ENCODE results near the gene MTMR2. TPM values are rescaled to one million over a fixed set of nuclear protein-coding genes. Genes with fewer than 3 reads are reported as not detected.

MTMR2 gene
- total and polyA plus RNA-seq, 2 of the 13 experiments (the other 11 are each of a cell fraction or from before 2014, with no cell fraction given) = 12.7 to 22.3 TPM

DNA sequence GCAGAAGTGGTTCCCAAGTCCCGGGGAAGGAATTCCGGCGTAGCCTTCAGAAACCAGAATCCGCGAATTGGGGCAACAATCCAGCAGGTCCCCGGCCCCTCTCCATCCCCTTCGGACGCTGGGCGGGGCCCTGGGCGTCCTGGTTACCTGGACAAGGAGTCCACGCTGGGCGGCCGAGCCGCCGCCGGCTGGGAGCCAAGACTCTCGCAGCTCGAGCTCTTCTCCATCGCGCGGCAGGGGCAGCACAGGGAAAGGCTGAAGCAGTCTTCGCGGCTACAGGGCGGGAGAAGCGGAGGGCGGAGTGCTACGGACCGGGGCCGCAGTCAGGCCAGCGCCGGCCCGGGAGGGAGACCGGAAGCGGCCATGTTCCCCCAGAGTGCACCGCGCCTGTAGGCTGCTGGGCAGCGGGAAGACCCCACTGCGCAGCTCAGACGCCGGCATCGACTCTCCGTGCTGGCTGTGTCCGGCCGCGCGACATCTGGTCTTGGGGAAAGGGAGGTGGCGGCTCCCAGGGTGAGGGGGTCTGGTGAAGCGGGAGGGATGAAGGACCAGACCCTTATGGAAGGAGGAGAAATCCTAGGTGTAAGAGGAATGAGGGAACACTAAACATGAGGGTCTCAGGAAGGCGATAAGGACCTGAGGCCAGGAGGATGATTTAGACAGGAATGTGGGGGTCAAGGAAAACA lies at the start of gene MTMR2 (continued):
- 0 out of 2 replicates have a peak, but pooled peaks have one; percentile 41 for TF ChIP-seq JUNB (CRISPR knock-in tag; IDR thresholded peaks at IDR 0.05; ENCODE audit: borderline replicate concordance)
- TF ChIP-seq SATB2 (CRISPR knock-in tag; IDR thresholded peaks at IDR 0.05) = peak; percentile 90
- TF ChIP-seq BRD4 (CRISPR knock-in tag; IDR thresholded peaks at IDR 0.05) = peak; percentile 87
- TF ChIP-seq, protein P1, sequence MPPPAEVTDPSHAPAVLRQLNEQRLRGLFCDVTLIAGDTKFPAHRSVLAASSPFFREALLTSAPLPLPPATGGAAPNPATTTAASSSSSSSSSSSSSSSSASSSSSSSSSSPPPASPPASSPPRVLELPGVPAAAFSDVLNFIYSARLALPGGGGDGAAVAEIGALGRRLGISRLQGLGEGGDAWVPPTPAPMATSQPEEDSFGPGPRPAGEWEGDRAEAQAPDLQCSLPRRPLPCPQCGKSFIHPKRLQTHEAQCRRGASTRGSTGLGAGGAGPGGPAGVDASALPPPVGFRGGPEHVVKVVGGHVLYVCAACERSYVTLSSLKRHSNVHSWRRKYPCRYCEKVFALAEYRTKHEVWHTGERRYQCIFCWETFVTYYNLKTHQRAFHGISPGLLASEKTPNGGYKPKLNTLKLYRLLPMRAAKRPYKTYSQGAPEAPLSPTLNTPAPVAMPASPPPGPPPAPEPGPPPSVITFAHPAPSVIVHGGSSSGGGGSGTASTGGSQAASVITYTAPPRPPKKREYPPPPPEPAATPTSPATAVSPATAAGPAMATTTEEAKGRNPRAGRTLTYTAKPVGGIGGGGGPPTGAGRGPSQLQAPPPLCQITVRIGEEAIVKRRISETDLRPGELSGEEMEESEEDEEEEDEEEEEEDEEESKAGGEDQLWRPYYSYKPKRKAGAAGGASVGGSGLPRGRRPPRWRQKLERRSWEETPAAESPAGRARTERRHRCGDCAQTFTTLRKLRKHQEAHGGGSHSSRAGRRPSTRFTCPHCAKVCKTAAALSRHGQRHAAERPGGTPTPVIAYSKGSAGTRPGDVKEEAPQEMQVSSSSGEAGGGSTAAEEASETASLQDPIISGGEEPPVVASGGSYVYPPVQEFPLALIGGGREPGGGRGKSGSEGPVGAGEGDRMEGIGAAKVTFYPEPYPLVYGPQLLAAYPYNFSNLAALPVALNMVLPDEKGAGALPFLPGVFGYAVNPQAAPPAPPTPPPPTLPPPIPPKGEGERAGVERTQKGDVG (CRISPR knock-in tag; IDR thresholded peaks at IDR 0.05; ENCODE audit: borderline replicate concordance) = peak; percentile 83; the same call in 1 of the 2 replicates
- TF ChIP-seq NFE2L1 (CRISPR knock-in tag; IDR thresholded peaks at IDR 0.05; ENCODE audit: borderline replicate concordance) = no peak
- TF ChIP-seq ZNF878 (CRISPR knock-in tag; IDR thresholded peaks at IDR 0.05) = peak; percentile 43; the same call in 1 of the 2 replicates
- no peak for TF ChIP-seq JDP2 (CRISPR knock-in tag; IDR thresholded peaks at IDR 0.05; ENCODE audit: borderline replicate concordance)
- peak; percentile 71; the same call in 1 of the 2 replicates for TF ChIP-seq KLF12 (CRISPR knock-in tag; IDR thresholded peaks at IDR 0.05; ENCODE audit: borderline replicate concordance)
- peak; percentile 72 for TF ChIP-seq ZNF761 (CRISPR knock-in tag; conservative IDR thresholded peaks at IDR 0.05)
- peak; percentile 58; the same call in 1 of the 3 replicates for TF ChIP-seq MXI1 (IDR thresholded peaks at IDR 0.05; ENCODE audit: borderline replicate concordance, low read depth, low read length)
- TF ChIP-seq, protein P2, sequence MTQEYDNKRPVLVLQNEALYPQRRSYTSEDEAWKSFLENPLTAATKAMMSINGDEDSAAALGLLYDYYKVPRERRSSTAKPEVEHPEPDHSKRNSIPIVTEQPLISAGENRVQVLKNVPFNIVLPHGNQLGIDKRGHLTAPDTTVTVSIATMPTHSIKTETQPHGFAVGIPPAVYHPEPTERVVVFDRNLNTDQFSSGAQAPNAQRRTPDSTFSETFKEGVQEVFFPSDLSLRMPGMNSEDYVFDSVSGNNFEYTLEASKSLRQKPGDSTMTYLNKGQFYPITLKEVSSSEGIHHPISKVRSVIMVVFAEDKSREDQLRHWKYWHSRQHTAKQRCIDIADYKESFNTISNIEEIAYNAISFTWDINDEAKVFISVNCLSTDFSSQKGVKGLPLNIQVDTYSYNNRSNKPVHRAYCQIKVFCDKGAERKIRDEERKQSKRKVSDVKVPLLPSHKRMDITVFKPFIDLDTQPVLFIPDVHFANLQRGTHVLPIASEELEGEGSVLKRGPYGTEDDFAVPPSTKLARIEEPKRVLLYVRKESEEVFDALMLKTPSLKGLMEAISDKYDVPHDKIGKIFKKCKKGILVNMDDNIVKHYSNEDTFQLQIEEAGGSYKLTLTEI (CRISPR knock-in tag; conservative IDR thresholded peaks at IDR 0.05) = no peak
- TF ChIP-seq ARNTL (CRISPR knock-in tag; IDR thresholded peaks at IDR 0.05) = no peak; the same call in 1 of the 2 replicates
- no peak for TF ChIP-seq ATF1 (CRISPR knock-in tag; IDR thresholded peaks at IDR 0.05)
- TF ChIP-seq MBD4 (IDR thresholded peaks at IDR 0.05; ENCODE audit: borderline replicate concordance, low read length) = no peak
- no peak for TF ChIP-seq ZNF382 (CRISPR knock-in tag; IDR thresholded peaks at IDR 0.05; ENCODE audit: borderline replicate concordance)
- TF ChIP-seq EP300 (IDR thresholded peaks at IDR 0.05; ENCODE audit: low read depth in 2 of 2, low read length in 2 of 2) = no peak; a peak in 1 of 4 replicates
- no peak for TF ChIP-seq EP300 (CRISPR knock-in tag; IDR thresholded peaks at IDR 0.05; ENCODE audit: borderline replicate concordance)
- no peak for TF ChIP-seq POLR2AphosphoS2 (IDR thresholded peaks at IDR 0.05; ENCODE audit: low read depth, low read length)
- TF ChIP-seq ZNF7 (CRISPR knock-in tag; IDR thresholded peaks at IDR 0.05) = no peak
- TF ChIP-seq MLLT10 (CRISPR knock-in tag; IDR thresholded peaks at IDR 0.05) = no peak
- TF ChIP-seq, protein P3, sequence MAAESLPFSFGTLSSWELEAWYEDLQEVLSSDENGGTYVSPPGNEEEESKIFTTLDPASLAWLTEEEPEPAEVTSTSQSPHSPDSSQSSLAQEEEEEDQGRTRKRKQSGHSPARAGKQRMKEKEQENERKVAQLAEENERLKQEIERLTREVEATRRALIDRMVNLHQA (CRISPR knock-in tag; IDR thresholded peaks at IDR 0.05) = no peak
- no peak for TF ChIP-seq DNMT3B (CRISPR knock-in tag; conservative IDR thresholded peaks at IDR 0.05)
- TF ChIP-seq ZNF652 (CRISPR knock-in tag; IDR thresholded peaks at IDR 0.05; ENCODE audit: borderline replicate concordance, low read depth) = no peak
- TF ChIP-seq ZSCAN12 (CRISPR knock-in tag; IDR thresholded peaks at IDR 0.05) = 0 out of 2 replicates have a peak, but pooled peaks have one; percentile 30
- no peak for TF ChIP-seq SNRNP70 (IDR thresholded peaks at IDR 0.05; ENCODE audit: low read depth, low read length)
- TF ChIP-seq ZNF451 (CRISPR knock-in tag; IDR thresholded peaks at IDR 0.05) = no peak; the same call in 1 of the 2 replicates
- no peak for TF ChIP-seq CREB1 (IDR thresholded peaks at IDR 0.05)
- TF ChIP-seq CREB1 (CRISPR knock-in tag; IDR thresholded peaks at IDR 0.05) = no peak

All from HepG2 (cell line).